Chondrocyte (in vitro differentiated cells): ENCODE measurements around the gene RETNLB. TPM values are rescaled to one million over a fixed set of nuclear protein-coding genes. Genes with fewer than 3 reads are reported as not detected.

Source experiments
- DNase-seq: peaks from one replicate; pipeline ENCODE4 v3.0.0; 2021; ENCODE audit warnings: mixed read lengths, low spot score
- H3K27ac Mint-ChIP-seq: one replicate; pipeline ENCODE4 v1.8.0; 2021; ENCODE audit warnings: mild to moderate bottlenecking, moderate library complexity, mixed read lengths; ENCODE audit not compliant: unreplicated experiment
- H3K27me3 Mint-ChIP-seq: 2 replicates; pipeline ENCODE4 v1.8.0; 2021; ENCODE audit warnings: low read depth, mixed read lengths
- H3K36me3 Mint-ChIP-seq: 2 replicates; pipeline ENCODE4 v1.8.0; 2021; ENCODE audit warnings: low read depth, mixed read lengths
- H3K4me1 Mint-ChIP-seq: 2 replicates; pipeline ENCODE4 v1.8.0; 2021; ENCODE audit warnings: low read depth, mild to moderate bottlenecking, mixed read lengths
- H3K4me3 Mint-ChIP-seq: one replicate; pipeline ENCODE4 v1.8.0; 2021; ENCODE audit warnings: mild to moderate bottlenecking, moderate library complexity, mixed read lengths; ENCODE audit not compliant: unreplicated experiment
- H3K9me3 Mint-ChIP-seq: 2 replicates; pipeline ENCODE4 v1.8.0; 2021; ENCODE audit warnings: low read depth, mixed read lengths
- CTCF ChIP-seq: fragments of 200-600 bp; sonication (generic); IDR thresholded peaks from 2 replicates; pipeline ENCODE4 v1.5.0; 2021; ENCODE audit warnings: antibody characterized with exemption, mild to moderate bottlenecking, moderate library complexity
- total RNA-seq: library from RNA; stranded (reverse); gene quantifications from 3 replicates; pipeline ENCODE4 v1.2.1, GENCODE V29; 2021

RETNLB gene
- total RNA-seq, 1 donor from 2014 or later: not detected

GRCh38 chr3:108744762-108745161 lies 12.4 kb downstream of the RETNLB start:
- H3K9me3 Mint-ChIP-seq: peaks cover 10% of the 10 kb centered on the region
- no peaks in the 10 kb centered on the region for H3K36me3 Mint-ChIP-seq
- no peak for DNase-seq
- no peaks in the 10 kb centered on the region for H3K4me1 Mint-ChIP-seq
- no peak for TF ChIP-seq CTCF
- no peaks in the 10 kb centered on the region for H3K27me3 Mint-ChIP-seq
- H3K27ac Mint-ChIP-seq: no peak overlapping the region
- H3K4me3 Mint-ChIP-seq: no peak overlapping the region

GRCh38 chr3:108742929-108743328 lies 14.3 kb downstream of the RETNLB start:
- Mint-ChIP-seq H3K36me3 (no peaks in the 10 kb centered on the region), H3K4me3 (no peak overlapping the region), H3K27ac (no peak overlapping the region), H3K4me1 (no peaks in the 10 kb centered on the region), H3K27me3 (no peaks in the 10 kb centered on the region), H3K9me3 (peaks cover 7% of the 10 kb centered on the region)
- TF ChIP-seq CTCF: no peak
- no peak for DNase-seq

- TF ChIP-seq CTCF: no peak
- DNase-seq: no peak
- H3K4me1 Mint-ChIP-seq: no peaks in the 10 kb centered on the region
- H3K27ac Mint-ChIP-seq: no peak overlapping the region
- peaks cover 17% of the 10 kb centered on the region for H3K27me3 Mint-ChIP-seq
- no peak overlapping the region for H3K4me3 Mint-ChIP-seq
- no peaks in the 10 kb centered on the region for H3K36me3 Mint-ChIP-seq
- H3K9me3 Mint-ChIP-seq: no peaks in the 10 kb centered on the region
These were observed 20.4 kb downstream of the RETNLB start for GRCh38 chr3:108736821-108737220.

DNA sequence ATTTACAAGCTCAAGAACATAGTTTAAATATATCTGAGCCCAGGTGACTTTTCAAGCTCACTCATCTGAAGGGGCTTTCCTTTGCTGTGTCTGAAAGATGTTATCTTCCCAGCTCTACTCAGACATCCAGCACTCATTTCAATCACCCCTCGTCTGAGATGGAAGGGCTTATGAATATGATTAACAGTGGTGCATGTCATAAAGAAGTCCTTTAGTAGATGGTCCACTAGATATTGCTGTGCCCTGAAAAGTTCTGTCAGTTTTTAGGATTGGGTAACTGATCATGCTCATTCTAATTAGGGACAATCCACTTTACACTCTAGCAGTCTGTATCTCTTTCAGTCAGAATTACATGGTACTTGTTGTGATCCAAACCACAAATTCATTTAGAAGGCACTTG lies 28.3 kb downstream of the RETNLB start:
- no peak for DNase-seq
- no peaks in the 10 kb centered on the region for H3K9me3 Mint-ChIP-seq
- TF ChIP-seq CTCF: no peak
- H3K36me3 Mint-ChIP-seq: no peaks in the 10 kb centered on the region
- peaks cover 12% of the 10 kb centered on the region for H3K27me3 Mint-ChIP-seq
- H3K27ac Mint-ChIP-seq: no peak overlapping the region
- H3K4me1 Mint-ChIP-seq: no peaks in the 10 kb centered on the region
- H3K4me3 Mint-ChIP-seq: no peak overlapping the region

- no peak for TF ChIP-seq CTCF
- H3K4me3 Mint-ChIP-seq: no peak overlapping the region
- no peaks in the 10 kb centered on the region for H3K9me3 Mint-ChIP-seq
- peaks cover 8% of the 10 kb centered on the region for H3K27me3 Mint-ChIP-seq
- no peak for DNase-seq
- no peak overlapping the region for H3K27ac Mint-ChIP-seq
- H3K36me3 Mint-ChIP-seq: no peaks in the 10 kb centered on the region
- H3K4me1 Mint-ChIP-seq: no peaks in the 10 kb centered on the region
These were observed 29.1 kb downstream of the RETNLB start for GRCh38 chr3:108728105-108728504.
